Hepatocyte (in vitro differentiated cells): ENCODE results near the gene EIF4G3. TPM values are rescaled to one million over a fixed set of nuclear protein-coding genes. Genes with fewer than 3 reads are reported as not detected.

Source experiments
- DNase-seq: peaks from one replicate; pipeline ENCODE4 v3.0.0-alpha.2; 2016; ENCODE audit warnings: low spot score
- H2AFZ ChIP-seq: fragments of 200-600 bp; sonication (generic); 2 replicates; pipeline ENCODE4 v1.6.0; 2016; ENCODE audit warnings: antibody characterized with exemption, mild to moderate bottlenecking
- H3K27ac ChIP-seq: fragments of 200-600 bp; sonication (generic); 2 replicates; pipeline ENCODE4 v1.5.1; 2016; ENCODE audit warnings: mild to moderate bottlenecking
- H3K27me3 ChIP-seq: fragments of 200-600 bp; sonication (generic); 2 replicates; pipeline ENCODE4 v1.6.1; 2016
- H3K36me3 ChIP-seq: fragments of 200-600 bp; sonication (generic); replicated peaks from 2 replicates; pipeline ENCODE4 v1.5.1; 2016; ENCODE audit warnings: low read depth; ENCODE audit not compliant: insufficient read depth
- H3K4me1 ChIP-seq: fragments of 200-600 bp; sonication (generic); 2 replicates; pipeline ENCODE4 v1.5.1; 2016; ENCODE audit warnings: mild to moderate bottlenecking, moderate library complexity; ENCODE audit not compliant: insufficient read depth
- H3K4me2 ChIP-seq: fragments of 200-600 bp; sonication (generic); 2 replicates; pipeline ENCODE4 v1.6.0; 2016
- H3K4me3 ChIP-seq: fragments of 200-600 bp; sonication (generic); 2 replicates; pipeline ENCODE4 v1.5.1; 2016; ENCODE audit warnings: mild to moderate bottlenecking
- H3K79me2 ChIP-seq: fragments of 200-600 bp; sonication (generic); 2 replicates; pipeline ENCODE4 v1.6.0; 2017; ENCODE audit warnings: mild to moderate bottlenecking
- H3K9me2 ChIP-seq: fragments of 200-600 bp; sonication (generic); replicated peaks from 2 replicates; pipeline ENCODE4 v1.6.0; 2017; ENCODE audit warnings: mild to moderate bottlenecking; ENCODE audit not compliant: insufficient read depth
- H3K9me3 ChIP-seq: fragments of 200-600 bp; sonication (generic); 2 replicates; pipeline ENCODE4 v1.5.1; 2016; ENCODE audit warnings: low read depth, mild to moderate bottlenecking
- H4K20me1 ChIP-seq: fragments of 200-600 bp; sonication (generic); 2 replicates; pipeline ENCODE4 v1.6.0; 2016; ENCODE audit warnings: mild to moderate bottlenecking; ENCODE audit not compliant: insufficient read depth, poor library complexity, severe bottlenecking
- EZH2 ChIP-seq: fragments of 200-600 bp; sonication (generic); IDR thresholded peaks from 2 replicates; pipeline ENCODE4 v1.6.1; 2016; ENCODE audit warnings: antibody characterized with exemption, mild to moderate bottlenecking, borderline replicate concordance
- EZH2phosphoT487 ChIP-seq: fragments of 200-600 bp; sonication (generic); IDR thresholded peaks from one replicate; pipeline ENCODE4 v1.6.1; 2018; ENCODE audit warnings: antibody characterized with exemption, mild to moderate bottlenecking, low read depth, moderate library complexity; ENCODE audit not compliant: unreplicated experiment, severe bottlenecking
- WGBS: methylation state at CpG from one replicate; pipeline ENCODE4 v1.1.6; 2016; ENCODE audit warnings: low lambda C conversion rate; ENCODE audit errors: missing lambda C conversion rate; 5-methylcytosine and 5-hydroxymethylcytosine counted together
- polyA plus RNA-seq: library from polyadenylated mRNA; unstranded; fragments of >200 nt; fragmentation: Nextera tagmentation; extraction: Ambion mirVana; gene quantifications from 2 replicates; pipeline ENCODE4 v1.2.1, GENCODE V29; 2016
- total RNA-seq: library from RNA; depleted of rRNA; stranded (reverse); fragments of >200 nt; gene quantifications from 2 replicates; pipeline ENCODE4 v1.2.3, GENCODE V29; 2014
- TF ChIP-seq, protein P1 (sequence below): fragments of 200-600 bp; sonication (generic); IDR thresholded peaks from 2 replicates; pipeline ENCODE4 v1.5.1; 2016; ENCODE audit warnings: antibody characterized with exemption, mild to moderate bottlenecking; ENCODE audit not compliant: poor library complexity

Gene EIF4G3
- total and polyA plus RNA-seq, 2 experiments from 2014 or later = 33.4 to 42.2 TPM

DNA sequence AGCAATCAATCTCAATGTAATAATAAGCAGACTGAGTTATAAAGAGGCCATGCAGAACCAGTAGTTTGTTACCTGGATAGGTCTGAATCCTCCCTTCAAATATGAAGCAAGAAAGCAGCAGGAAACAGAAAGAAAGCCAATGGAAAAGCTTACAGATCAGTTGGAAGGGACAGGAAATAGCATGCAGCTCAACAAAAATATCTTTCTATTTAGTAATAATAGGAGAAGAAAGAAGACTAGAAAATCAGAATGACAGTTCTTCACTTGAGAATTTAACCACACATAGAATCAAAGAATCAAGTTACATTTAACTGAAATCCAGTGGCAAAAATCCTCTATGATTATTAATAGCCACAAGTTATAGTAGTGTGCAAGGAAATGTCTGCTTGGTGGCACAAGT lies 194.4 kb downstream of the EIF4G3 start:
- peaks cover 13% of the 10 kb centered on the region for H3K79me2 ChIP-seq
- no peaks in the 10 kb centered on the region for H3K9me3 ChIP-seq
- TF ChIP-seq EZH2phosphoT487 = no peak
- no peak overlapping the region for H2AFZ ChIP-seq
- peak overlapping the region; percentile 8 for H3K27ac ChIP-seq
- H3K36me3 ChIP-seq = no peaks in the 10 kb centered on the region
- H3K27me3 ChIP-seq = no peaks in the 10 kb centered on the region
- no peak for DNase-seq
- H3K4me2 ChIP-seq = no peak overlapping the region
- no peak overlapping the region for H3K4me3 ChIP-seq
- H4K20me1 ChIP-seq = no peaks in the 10 kb centered on the region
- H3K4me1 ChIP-seq = no peaks in the 10 kb centered on the region
- H3K9me2 ChIP-seq = no peaks in the 10 kb centered on the region

DNA sequence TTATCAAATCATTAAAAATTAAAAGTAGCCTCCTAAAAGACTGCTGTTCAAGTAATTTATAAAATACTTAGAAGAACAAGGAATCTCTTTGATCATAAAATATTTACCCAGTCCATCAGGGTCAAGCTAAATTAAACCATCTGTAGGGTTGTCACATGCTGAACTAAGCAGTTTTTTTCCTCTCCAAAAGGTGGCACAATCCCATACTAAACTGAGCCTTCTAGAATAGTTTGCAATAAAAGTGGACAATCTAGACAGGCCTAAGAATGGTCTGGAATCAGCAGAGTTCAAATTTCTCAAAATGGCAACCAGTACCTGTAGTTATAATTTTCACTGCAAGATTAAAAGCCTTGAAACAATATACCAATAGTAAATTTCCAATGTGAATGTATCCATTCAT lies 194.8 kb downstream of the EIF4G3 start:
- Histone ChIP-seq H2AFZ (no peak overlapping the region), H3K4me2 (no peak overlapping the region), H3K27ac (no peak overlapping the region), H3K4me3 (no peak overlapping the region), H3K27me3 (no peaks in the 10 kb centered on the region), H3K9me3 (no peaks in the 10 kb centered on the region), H3K4me1 (no peaks in the 10 kb centered on the region), H3K36me3 (no peaks in the 10 kb centered on the region), H3K79me2 (peaks cover 13% of the 10 kb centered on the region), H4K20me1 (no peaks in the 10 kb centered on the region), H3K9me2 (no peaks in the 10 kb centered on the region)
- peak; percentile 18 for DNase-seq
- TF ChIP-seq EZH2 (no peak), EZH2phosphoT487 (no peak)
- TF ChIP-seq, protein P1, sequence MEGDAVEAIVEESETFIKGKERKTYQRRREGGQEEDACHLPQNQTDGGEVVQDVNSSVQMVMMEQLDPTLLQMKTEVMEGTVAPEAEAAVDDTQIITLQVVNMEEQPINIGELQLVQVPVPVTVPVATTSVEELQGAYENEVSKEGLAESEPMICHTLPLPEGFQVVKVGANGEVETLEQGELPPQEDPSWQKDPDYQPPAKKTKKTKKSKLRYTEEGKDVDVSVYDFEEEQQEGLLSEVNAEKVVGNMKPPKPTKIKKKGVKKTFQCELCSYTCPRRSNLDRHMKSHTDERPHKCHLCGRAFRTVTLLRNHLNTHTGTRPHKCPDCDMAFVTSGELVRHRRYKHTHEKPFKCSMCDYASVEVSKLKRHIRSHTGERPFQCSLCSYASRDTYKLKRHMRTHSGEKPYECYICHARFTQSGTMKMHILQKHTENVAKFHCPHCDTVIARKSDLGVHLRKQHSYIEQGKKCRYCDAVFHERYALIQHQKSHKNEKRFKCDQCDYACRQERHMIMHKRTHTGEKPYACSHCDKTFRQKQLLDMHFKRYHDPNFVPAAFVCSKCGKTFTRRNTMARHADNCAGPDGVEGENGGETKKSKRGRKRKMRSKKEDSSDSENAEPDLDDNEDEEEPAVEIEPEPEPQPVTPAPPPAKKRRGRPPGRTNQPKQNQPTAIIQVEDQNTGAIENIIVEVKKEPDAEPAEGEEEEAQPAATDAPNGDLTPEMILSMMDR = peak; percentile 49

DNA sequence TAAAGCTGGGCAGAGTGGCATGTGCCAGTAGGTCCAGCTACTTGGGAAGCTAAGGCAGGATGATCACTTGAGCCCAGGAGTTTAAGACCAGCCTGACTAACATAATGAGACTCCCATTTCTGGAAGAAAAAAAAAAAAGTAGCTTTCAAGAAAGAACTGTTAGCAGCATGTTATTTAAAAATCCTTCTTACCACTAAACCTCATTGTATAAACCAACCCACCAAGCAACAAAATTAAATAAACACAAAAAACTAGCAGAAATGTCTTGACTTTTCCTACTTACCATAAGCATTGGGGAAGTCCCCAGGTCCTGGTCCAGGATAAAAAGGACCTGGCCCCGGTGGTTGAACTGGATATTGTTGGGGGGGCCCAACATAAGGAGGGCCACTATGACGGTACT lies 196.6 kb downstream of the EIF4G3 start:
- Histone ChIP-seq H3K9me3 (no peaks in the 10 kb centered on the region), H3K9me2 (no peaks in the 10 kb centered on the region), H4K20me1 (no peaks in the 10 kb centered on the region), H3K27ac (no peak overlapping the region), H3K36me3 (no peaks in the 10 kb centered on the region), H3K4me1 (no peaks in the 10 kb centered on the region), H3K4me3 (no peak overlapping the region), H2AFZ (no peak overlapping the region), H3K27me3 (no peaks in the 10 kb centered on the region), H3K4me2 (no peak overlapping the region), H3K79me2 (peaks cover 7% of the 10 kb centered on the region)
- TF ChIP-seq, protein P1 = no peak
- TF ChIP-seq EZH2phosphoT487 = no peak
- TF ChIP-seq EZH2 = no peak
- 93% methylated on average over 2 of the region's 2 CpGs for WGBS
- no peak for DNase-seq

DNA sequence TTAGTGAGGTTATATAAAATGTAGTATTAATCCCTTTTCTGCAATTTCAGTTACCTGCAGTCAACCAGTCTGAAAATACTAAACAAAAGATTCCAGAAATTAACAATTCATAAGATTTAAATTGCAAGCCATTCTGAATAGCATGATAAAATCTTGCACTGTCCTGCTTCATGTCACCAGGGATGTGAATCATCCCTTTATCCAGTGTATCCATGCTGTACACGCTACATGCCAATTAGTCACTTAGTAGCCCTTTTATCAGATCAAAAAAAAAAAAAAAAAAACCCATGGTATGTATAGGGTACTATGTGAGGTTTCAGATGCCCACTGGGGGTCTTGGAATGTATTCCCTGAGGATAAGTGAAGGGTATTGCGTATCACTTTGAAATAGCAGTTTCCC lies 198.3 kb downstream of the EIF4G3 start:
- Histone ChIP-seq H3K27me3 (no peaks in the 10 kb centered on the region), H3K27ac (no peak overlapping the region), H3K9me2 (no peaks in the 10 kb centered on the region), H2AFZ (no peak overlapping the region), H4K20me1 (no peaks in the 10 kb centered on the region), H3K36me3 (no peaks in the 10 kb centered on the region), H3K4me2 (no peak overlapping the region), H3K4me3 (no peak overlapping the region), H3K4me1 (no peaks in the 10 kb centered on the region), H3K9me3 (no peaks in the 10 kb centered on the region), H3K79me2 (peaks cover 7% of the 10 kb centered on the region)
- TF ChIP-seq, protein P1 = no peak
- DNase-seq = no peak
- WGBS = 91% methylated on average over 2 of the region's 2 CpGs
